PC-9 (cell line): Measurements from ENCODE around the gene ADAMTS2. TPM values are rescaled to one million over a fixed set of nuclear protein-coding genes. Genes with fewer than 3 reads are reported as not detected.

Experiments used
- BruUV-seq: library from RNA; stranded (reverse); fragments of 400-500 nt; replicated peaks from 2 replicates; lab custom pipeline; 2021; lab: Mats Ljungman, UMichigan
- CTCF ChIA-PET: fragments of 300-600 bp; sonication (Branson Sonifier 250); formaldehyde crosslinking; loops from one replicate; lab custom pipeline; 2022; ENCODE audit warnings: antibody characterized with exemption; lab: Charles Lee
- POLR2A ChIA-PET: fragments of 300-600 bp; sonication (Branson Sonifier 250); formaldehyde crosslinking; loops from one replicate; lab custom pipeline; 2022; ENCODE audit warnings: antibody characterized with exemption; ENCODE audit not compliant: unreplicated experiment; lab: Charles Lee
- DNase-seq, 2 experiments: peaks; one replicate each; pipeline versions ENCODE4 v3.0.0 to v3.0.0-alpha.2; 2015 to 2022; ENCODE audit warnings: mixed read lengths in 1 of 2
- H2AFZ ChIP-seq: fragments of 200-600 bp; sonication (generic); 2 replicates; pipeline ENCODE4 v1.8.1; 2017; ENCODE audit warnings: antibody characterized with exemption
- H3F3A ChIP-seq: fragments of 200-600 bp; sonication (generic); 2 replicates; pipeline ENCODE4 v1.8.1; 2017; ENCODE audit warnings: antibody characterized with exemption, mild to moderate bottlenecking, low read depth; ENCODE audit not compliant: insufficient read depth
- H3K27ac ChIP-seq: fragments of 200-600 bp; sonication (generic); 2 replicates; pipeline ENCODE4 v1.6.1; 2016; ENCODE audit warnings: mixed run types
- H3K27me3 ChIP-seq: fragments of 200-600 bp; sonication (generic); 2 replicates; pipeline ENCODE4 v1.6.1; 2016; ENCODE audit warnings: low read depth, mixed run types; ENCODE audit not compliant: insufficient read depth
- H3K36me3 ChIP-seq: fragments of 200-600 bp; sonication (generic); 2 replicates; pipeline ENCODE4 v1.6.1; 2016; ENCODE audit warnings: low read depth, mixed run types
- H3K4me1 ChIP-seq: fragments of 200-600 bp; sonication (generic); replicated peaks from 2 replicates; pipeline ENCODE4 v1.6.1; 2016; ENCODE audit warnings: mixed run types; ENCODE audit not compliant: insufficient read depth
- H3K4me2 ChIP-seq: fragments of 200-600 bp; sonication (generic); 2 replicates; pipeline ENCODE4 v1.6.1; 2017; ENCODE audit warnings: mixed run types
- H3K4me3 ChIP-seq: fragments of 200-600 bp; sonication (generic); 2 replicates; pipeline ENCODE4 v1.6.1; 2016; ENCODE audit warnings: mixed run types
- H3K79me2 ChIP-seq: fragments of 200-600 bp; sonication (generic); 2 replicates; pipeline ENCODE4 v1.6.1; 2017; ENCODE audit warnings: low read depth, mixed run types
- H3K9me2 ChIP-seq: fragments of 200-600 bp; sonication (generic); 2 replicates; pipeline ENCODE4 v1.8.1; 2017; ENCODE audit warnings: mild to moderate bottlenecking; ENCODE audit not compliant: insufficient read depth
- H3K9me3 ChIP-seq: fragments of 200-600 bp; sonication (generic); 2 replicates; pipeline ENCODE4 v1.8.1; 2016; ENCODE audit warnings: low read depth; ENCODE audit not compliant: insufficient read depth
- H4K20me1 ChIP-seq: fragments of 200-600 bp; sonication (generic); 2 replicates; pipeline ENCODE4 v1.8.1; 2017; ENCODE audit not compliant: insufficient read depth
- EZH2 ChIP-seq: fragments of 200-600 bp; sonication (generic); IDR thresholded peaks from 2 replicates; pipeline ENCODE4 v1.8.0; 2017; ENCODE audit warnings: antibody characterized with exemption, low read depth
- intact Hi-C: fragments of 100-400 bp; cut with micrococcal nuclease; formaldehyde crosslinking; loops from one replicate; pipeline ENCODE4 v1.10.0; 2022; ENCODE audit not compliant: unreplicated experiment
- total RNA-seq: library from RNA; stranded (reverse); gene quantifications from 2 replicates; pipeline ENCODE4 v1.2.3, GENCODE V29; 2021
- TF ChIP-seq, protein P1 (sequence below): fragments of 200-600 bp; sonication (generic); conservative IDR thresholded peaks from 2 replicates; pipeline ENCODE4 v1.6.1; 2017; ENCODE audit warnings: mixed run types, antibody characterized with exemption, mild to moderate bottlenecking, moderate library complexity

ADAMTS2 gene
- total RNA-seq, 1 experiment from 2014 or later = not detected

DNA sequence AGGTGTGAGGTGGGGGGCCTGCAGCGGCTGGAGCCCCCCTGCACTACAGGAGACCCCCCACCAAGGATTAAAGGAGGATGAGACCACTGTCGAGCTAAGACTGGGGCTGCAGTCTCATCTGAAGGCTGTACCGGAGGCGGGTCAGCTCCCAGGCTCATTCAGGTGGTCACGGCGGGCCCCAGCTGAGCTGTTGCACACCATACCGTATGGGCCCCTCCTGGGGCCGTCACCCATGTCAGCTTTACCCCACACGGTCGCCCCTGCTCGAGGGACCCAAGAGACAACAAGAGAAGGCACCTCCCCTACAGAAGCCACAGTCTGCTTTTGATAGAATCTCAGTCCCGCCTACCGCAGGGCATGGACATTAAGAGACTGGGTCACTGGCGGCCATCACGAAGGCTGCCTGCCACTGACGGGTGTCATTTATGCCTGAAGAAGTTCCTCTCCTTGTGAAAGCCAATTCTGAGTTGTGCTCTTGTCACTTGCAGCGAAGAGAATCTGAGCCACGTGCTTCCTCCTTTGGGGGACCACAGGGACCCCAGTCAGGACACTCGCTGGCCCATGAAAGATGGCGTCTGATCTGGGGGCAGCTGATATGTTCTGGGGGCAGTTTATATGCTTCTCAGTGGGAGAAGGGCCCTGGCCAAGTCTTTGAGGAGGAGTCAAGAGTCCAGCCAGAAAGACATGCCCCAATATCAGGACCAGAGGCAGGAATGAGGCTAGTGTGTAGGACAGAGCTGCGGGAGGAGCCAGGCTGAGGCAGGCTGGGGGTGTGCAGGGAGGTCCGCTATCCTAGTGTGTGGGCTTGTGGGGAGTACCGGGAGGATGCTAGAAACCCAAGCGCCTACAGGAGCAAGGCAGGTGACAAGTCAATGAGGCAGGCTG, 182.7 kb downstream of the ADAMTS2 start:
- Histone ChIP-seq H3K4me1 (no peaks in the 10 kb centered on the region), H3K9me3 (no peaks in the 10 kb centered on the region; the same call in 1 of the 2 replicates), H3K4me3 (no peak overlapping the region), H3K36me3 (no peaks in the 10 kb centered on the region), H3K4me2 (no peak overlapping the region), H3K27me3 (peaks cover 91% of the 10 kb centered on the region), H3F3A (no peaks in the 10 kb centered on the region), H2AFZ (no peak overlapping the region), H4K20me1 (no peaks in the 10 kb centered on the region), H3K9me2 (no peaks in the 10 kb centered on the region), H3K79me2 (no peaks in the 10 kb centered on the region), H3K27ac (no peak overlapping the region)
- no TSS peak for BruUV-seq
- CTCF ChIA-PET = no interaction called here
- intact Hi-C loops = loop anchor here (5.0 to 10.0 kb wide), 2 partner anchors 428 to 575 kb away; partner anchors contain the start of gene ZNF354A
- POLR2A ChIA-PET = no interaction called here
- no peak for DNase-seq
- TF ChIP-seq, protein P1, sequence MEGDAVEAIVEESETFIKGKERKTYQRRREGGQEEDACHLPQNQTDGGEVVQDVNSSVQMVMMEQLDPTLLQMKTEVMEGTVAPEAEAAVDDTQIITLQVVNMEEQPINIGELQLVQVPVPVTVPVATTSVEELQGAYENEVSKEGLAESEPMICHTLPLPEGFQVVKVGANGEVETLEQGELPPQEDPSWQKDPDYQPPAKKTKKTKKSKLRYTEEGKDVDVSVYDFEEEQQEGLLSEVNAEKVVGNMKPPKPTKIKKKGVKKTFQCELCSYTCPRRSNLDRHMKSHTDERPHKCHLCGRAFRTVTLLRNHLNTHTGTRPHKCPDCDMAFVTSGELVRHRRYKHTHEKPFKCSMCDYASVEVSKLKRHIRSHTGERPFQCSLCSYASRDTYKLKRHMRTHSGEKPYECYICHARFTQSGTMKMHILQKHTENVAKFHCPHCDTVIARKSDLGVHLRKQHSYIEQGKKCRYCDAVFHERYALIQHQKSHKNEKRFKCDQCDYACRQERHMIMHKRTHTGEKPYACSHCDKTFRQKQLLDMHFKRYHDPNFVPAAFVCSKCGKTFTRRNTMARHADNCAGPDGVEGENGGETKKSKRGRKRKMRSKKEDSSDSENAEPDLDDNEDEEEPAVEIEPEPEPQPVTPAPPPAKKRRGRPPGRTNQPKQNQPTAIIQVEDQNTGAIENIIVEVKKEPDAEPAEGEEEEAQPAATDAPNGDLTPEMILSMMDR = no peak
- no peak for TF ChIP-seq EZH2

GRCh38 chr5:179161901-179162300, 183.4 kb downstream of the ADAMTS2 start:
- Histone ChIP-seq H3K9me2 (no peaks in the 10 kb centered on the region), H3F3A (no peaks in the 10 kb centered on the region), H3K4me1 (no peaks in the 10 kb centered on the region), H3K4me3 (no peak overlapping the region), H3K9me3 (no peaks in the 10 kb centered on the region; the same call in 1 of the 2 replicates), H4K20me1 (no peaks in the 10 kb centered on the region), H3K27ac (no peak overlapping the region), H2AFZ (no peak overlapping the region), H3K36me3 (no peaks in the 10 kb centered on the region), H3K27me3 (peaks cover 93% of the 10 kb centered on the region), H3K79me2 (no peaks in the 10 kb centered on the region), H3K4me2 (no peak overlapping the region)
- DNase-seq = no peak
- ChIA-PET POLR2A (interaction anchor here (0.6 kb wide), 1 partner anchor 551 kb away, joined by 6 read pairs; no protein-coding TSS in a partner anchor), CTCF (no interaction called here)
- TF ChIP-seq, protein P1 = no peak
- no peak for TF ChIP-seq EZH2
- no TSS peak for BruUV-seq
- intact Hi-C loops = loop anchor here (5.0 to 10.0 kb wide), 2 partner anchors 427 to 575 kb away; partner anchors contain the start of gene ZNF354A

- H3K9me3 ChIP-seq = no peaks in the 10 kb centered on the region; the same call in 1 of the 2 replicates
- CTCF ChIA-PET = no interaction called here
- BruUV-seq = no TSS peak
Measured at GRCh38 chr5:179160584-179160983, 184.7 kb downstream of the ADAMTS2 start.

More at GRCh38 chr5:179160584-179160983, 184.7 kb downstream of the ADAMTS2 start:
- DNase-seq = no peak
- H3K9me2 ChIP-seq = no peaks in the 10 kb centered on the region
- H2AFZ ChIP-seq = no peak overlapping the region
- intact Hi-C loops = loop anchor here (5.0 to 10.0 kb wide), 2 partner anchors 426 to 573 kb away; partner anchors contain the start of gene ZNF354A
- no peaks in the 10 kb centered on the region for H3K79me2 ChIP-seq
- POLR2A ChIA-PET = no interaction called here
- H3K4me1 ChIP-seq = no peaks in the 10 kb centered on the region
- no peak overlapping the region for H3K27ac ChIP-seq
- TF ChIP-seq EZH2 = no peak
- TF ChIP-seq, protein P1 = no peak
- H3F3A ChIP-seq = no peaks in the 10 kb centered on the region
- H3K4me3 ChIP-seq = no peak overlapping the region
- no peaks in the 10 kb centered on the region for H4K20me1 ChIP-seq
- H3K4me2 ChIP-seq = no peak overlapping the region
- H3K27me3 ChIP-seq = peaks cover 98% of the 10 kb centered on the region
- H3K36me3 ChIP-seq = no peaks in the 10 kb centered on the region
